Midbrain (tissue), 1 donor: Measurements from ENCODE around the gene XKRX.

Experiments
- DNase-seq: peaks from one replicate; lab custom pipeline; 2025; lab: John Stamatoyannopoulos, UW

XKRX gene

DNA sequence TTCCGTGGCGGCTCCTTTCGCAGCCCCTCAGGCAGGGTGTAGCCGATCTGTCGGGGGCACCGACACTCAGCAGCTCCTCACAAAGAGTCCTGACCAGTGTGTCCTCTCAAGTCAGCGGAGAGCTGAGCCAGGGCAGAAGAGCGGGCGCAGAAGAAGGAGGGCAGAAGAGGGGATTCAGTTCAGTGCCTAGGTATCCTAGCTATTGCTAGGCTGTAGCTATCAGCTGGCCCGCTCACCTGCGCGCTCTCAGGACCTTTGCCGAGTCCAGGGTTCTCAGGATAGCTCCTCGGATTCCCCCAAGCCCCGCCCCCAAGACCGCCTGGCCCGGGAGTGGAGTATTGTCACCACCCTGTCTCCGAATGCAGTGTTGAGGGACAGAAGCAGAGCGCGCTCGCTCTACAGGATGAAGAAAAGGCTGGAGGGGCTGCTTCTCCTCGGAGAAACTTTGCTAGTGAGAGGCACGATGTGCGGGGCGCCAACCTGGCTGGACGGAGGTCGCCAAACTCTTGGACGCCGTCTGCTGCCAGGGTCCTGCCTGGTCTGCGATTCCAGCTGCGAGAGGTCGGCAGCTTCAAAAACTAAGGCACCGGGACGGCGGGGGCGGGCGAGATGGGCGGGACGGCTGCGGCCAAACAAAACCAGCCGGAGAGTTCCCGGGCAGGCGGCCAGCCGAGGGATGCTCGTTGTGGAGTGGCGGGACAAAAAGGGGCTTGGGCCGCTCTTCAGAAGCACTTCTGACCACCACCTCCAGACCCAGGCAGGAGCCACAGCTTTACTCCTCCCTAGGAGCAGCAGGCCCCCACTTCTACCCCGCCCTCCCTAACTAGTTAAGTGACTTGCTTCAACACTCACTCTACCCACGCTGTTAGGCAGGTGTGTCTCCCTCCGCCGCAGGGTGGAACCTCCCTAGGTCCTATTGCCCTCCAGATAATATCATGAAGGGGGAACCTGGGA is at the start of gene XKRX:
TSS of gene XKRX (minus strand) at position 258 of the 954 bp plus-strand sequence. CDS start 613 bp downstream, outside the sequence.
- DNase-seq = no peak

DNA sequence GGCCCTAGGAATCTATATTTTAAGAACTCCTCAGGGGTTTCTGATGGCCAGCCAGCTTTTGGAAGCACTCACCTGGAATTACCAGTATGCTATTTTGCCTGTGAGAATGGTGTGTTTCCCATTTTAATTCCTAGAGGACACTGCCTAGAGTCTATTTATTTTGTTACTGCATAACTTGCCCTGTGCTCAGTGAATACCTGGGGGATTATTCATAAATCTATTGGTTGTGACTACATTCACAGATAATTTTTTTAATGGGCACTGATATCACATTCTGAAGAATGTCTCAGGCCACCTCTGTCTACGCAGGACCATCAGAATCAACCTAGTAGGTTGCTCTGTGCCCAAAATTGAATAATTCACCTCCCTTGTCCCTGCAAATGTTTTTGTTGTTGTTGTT is 47.5 kb upstream of the XKRX start:
- no peak for DNase-seq

DNA sequence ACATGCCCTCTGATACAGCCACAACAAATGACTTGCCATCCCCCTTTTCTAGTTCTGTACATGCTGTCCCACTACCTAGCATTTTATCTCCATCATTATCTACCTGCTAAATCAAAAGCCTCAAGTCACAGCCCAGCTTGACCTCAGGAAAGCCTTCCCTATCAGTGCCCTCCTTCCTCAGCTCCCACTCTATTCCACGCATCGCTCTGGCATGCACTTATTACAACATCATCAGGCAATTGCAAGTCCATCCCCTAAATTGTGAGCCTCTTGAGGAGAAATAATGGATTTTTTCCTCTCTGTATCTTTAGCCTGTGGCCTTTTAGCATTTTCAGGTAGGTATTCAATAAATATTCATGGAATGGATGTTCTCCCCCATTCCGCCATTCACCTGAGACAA is 46.5 kb upstream of the XKRX start:
- no peak for DNase-seq

DNA sequence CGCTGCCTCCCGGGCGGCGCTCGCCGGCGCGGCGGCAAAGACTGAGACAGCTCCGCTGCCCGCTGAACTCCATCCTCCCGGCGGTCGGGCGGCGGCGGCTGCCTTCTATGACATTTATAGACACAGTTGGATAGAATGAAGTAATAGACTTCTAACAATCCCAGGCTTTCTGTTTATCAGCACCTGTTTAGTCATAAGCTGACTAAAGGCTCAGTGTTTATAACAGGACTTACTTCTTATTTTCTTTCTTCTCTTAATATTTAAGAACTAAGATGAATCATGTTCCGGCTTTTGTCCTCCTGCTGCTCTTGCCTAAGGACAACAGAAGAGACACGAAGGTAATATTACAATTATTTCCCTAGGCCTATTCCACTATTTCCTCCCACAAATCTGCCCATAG is 44.7 kb upstream of the XKRX start:
- no peak for DNase-seq

DNA sequence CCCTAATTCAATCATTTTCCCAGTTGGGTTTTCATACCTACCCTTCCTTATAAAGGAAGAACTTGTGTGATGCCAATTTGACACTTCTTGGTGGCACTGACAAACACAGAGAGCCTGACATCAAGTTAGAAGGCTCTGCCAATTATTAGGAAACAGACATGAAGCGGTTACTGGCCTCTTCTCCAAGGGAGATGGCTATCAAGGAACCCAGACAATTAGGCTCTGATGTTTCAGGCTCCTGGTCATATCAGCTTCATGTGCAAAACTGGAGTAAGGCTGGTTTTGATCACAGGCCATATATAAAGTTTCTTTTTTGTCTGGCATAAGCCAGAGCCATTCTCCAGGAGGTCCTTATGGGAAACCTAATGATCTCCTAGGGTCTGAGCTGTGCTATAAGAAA is 41.2 kb upstream of the XKRX start:
- no peak for DNase-seq

DNA sequence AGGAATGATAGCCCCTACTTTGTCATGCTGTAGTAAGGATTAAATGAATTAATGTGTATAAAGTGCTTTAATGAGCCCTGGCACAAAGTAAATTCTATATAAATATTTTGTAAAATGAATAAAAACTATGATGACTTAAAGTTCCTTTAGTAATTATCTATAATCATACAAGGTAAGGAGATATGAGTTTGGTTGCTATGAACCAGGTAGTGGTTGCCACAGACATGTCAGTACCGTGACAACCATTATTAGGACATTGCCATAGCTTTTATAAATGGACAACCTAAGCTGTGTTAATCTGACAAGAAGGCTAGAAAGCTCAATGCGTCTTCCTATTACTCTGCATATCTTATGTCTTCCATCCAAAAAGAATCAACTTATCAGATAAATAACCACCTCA is 40.7 kb upstream of the XKRX start, which contains the start of gene ARL13A:
TSS of gene ARL13A (plus strand) at position 301 of the 400 bp plus-strand sequence. CDS start 3,982 bp downstream, outside the sequence.
- DNase-seq = no peak

DNA sequence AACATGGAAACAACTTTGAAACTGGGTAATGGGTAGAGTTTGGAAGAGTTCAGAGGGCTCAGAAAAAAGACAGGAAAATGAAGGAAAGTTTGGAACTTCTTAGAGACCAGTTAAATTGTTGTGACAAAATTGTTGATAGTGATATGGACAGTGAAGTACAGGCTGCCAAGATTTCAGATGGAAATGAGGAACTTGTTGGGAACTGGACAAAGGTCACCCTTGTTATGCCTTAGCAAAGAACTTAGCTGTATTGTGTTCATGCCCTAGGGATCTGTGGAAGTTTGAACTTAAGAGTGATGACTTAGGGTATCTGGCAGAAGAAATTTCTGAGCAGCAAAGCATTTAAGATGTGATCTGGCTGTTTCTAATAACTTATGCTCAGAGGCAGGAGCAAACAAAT is 35.6 kb upstream of the XKRX start:
- DNase-seq = no peak

DNA sequence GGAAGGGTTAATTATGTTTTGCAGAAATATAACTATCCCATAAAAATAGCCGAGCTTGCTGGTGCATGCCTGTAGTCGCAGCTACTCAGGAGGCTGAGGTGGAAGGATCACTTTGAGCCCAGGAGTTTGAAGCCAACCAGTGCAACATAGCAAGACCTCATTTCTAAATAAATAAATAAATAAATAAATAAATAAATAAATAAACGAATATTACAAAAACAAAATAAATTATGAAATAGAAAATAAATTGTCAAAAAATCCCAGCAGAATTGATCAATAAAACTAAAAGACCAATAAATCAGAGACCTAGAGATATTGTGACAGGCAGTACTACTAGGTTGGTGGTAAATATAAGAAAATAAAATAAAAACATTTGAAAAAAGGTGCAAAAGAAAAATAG is 34.1 kb upstream of the XKRX start:
- DNase-seq = no peak

DNA sequence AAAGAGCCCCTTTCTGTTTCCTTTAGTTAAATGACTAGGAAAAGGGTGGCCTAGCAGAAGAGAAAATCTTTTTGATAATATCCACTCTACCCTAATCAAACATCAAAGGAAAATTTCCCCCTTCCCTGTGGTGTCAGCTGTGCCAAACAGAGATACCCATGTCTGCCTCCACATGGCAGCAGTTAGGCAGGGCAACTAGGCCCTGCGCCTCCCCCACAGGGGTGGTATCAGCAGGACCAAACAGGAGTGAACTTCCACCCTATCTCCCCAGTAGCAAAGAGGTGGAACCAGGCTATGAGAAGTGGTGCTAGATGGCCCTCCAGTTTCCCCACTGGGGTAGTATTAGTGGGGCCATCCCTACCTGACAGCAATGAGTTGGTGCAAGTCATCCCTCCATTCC is 19.8 kb upstream of the XKRX start:
- DNase-seq = no peak

DNA sequence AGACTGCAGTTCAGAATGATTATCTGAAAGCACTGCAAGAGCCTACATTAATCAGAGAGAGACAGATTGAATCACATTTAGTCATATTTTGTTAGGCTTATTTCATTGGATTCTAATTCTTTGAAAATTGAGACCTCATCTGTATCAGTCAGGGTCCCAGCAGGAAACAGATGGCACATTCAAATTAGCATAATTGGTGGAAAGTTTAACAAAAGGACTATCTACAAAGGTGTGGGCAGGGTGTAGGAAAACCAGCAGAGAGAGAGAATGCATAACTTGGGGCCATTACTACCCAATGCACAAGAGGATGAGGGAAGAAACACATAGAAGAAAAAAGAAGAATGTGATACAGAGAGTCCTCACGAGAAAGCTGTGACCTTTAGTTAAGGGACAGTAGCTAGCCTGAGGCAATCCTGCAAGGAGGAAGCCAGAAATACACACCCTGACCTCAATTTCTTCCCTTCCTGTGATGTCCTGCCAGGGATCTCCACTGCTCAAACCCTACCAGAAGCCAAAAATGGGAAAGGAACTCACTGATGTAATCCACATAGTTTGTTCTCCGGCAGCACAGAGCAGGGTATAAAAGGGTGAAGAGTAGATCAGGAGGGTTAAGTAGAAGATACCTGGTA is 17.7 kb upstream of the XKRX start:
- DNase-seq = no peak

DNA sequence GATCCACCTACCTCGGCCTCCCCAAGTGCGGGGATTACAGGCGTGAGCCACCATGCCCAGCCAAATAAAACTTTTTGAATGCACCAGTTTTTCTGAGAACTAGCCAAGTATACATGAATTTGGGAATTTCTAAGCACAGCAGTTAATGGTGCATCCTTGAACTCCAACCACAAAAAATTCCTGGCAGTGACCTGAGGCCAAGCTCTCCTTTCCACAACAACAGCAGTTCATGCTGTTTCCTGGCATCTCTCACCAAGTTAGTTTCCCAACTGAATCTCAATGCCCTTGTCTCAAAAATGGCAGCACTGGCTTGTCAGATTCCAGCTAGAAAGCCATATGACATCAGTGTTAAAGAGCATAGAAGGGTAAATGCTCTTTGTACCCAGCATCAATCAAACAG is 15.9 kb upstream of the XKRX start:
- DNase-seq = no peak

DNA sequence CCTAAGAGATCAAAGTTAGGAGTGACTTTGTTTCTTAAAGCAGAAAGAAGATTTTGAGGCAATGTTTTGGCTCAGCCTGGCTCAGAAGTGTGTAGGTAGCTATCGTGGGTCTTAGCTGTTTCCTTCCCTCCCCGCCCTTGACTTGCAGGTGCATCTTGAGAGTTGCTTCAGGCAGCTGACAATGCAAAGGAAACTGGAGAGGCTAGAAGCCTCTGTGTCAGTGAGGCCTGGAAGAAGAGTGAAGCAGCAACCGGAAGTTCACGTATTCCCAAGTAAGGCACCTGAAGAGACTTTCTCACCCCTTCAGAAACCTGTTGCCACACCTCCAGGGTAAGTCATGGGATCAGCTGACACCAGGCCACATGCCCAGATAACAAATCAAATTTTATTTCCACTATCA is 10.6 kb upstream of the XKRX start:
- no peak for DNase-seq

DNA sequence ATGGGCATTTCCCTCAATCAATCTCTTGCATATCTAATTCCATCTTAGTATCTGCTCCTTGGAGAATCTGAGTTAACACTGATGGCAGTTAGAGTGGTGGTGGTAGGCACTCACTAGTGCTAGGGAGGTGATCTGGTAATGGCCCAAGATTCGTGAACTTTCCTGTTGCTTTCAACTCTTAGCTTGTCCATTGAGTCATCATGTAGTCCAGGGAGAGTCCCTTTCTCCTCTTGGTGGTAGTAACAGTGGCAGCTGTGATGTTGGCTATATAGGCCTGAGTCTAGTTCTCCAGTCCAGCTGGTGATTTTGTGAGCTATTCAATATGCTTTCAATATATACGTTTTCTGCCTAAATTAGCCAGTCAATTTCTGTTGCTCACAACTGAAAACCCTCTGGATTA is 7.0 kb upstream of the XKRX start:
- no peak for DNase-seq

DNA sequence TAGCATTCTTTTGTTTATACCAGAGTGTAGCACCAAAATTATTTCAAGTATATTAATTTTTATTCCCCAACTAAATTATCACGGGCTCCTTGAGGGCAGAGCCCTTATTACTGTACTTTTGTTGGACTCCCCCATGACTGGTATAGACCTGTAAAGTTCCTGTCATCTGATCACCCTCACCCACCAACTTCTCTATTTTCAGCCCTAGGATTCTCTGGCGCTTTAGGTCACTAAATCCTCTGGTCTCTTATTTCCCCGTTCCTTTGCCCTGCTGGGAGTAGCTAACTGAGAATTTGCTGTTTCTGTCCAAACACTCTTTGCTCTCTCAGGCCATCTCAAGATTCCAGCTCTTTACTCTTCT is 3.2 kb upstream of the XKRX start:
- no peak for DNase-seq

DNA sequence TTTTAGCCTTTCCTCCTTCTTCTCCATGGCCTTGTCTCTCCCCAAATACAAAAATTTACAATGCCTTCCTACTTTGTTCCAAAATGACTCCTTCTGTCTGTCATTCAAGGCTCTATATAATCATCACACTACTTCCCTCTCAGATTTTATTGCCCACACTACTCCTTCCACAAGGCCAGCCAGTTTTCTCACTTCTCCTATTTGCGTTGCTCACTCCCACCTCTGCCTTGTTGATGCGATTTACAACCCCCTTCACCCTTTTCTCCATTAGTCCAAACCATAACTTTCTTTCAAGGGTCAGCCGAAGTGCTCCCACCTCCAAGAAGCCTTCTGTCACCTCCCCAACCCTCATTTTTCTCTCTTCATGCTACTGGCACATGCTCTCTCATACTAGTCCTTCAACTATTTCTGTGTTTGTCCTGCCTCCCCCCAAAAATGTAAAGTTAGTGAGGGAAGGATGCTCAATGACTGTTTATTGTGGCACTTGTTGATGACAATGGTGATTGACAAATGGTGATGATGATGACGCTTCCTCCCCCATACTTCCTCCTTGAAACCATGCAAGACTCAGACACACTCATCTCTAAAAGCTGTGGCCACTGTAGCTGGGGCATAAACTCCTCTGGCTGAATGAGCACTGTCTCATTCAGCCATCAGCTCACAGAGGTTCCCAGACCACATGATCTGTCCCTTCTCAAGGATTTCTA is 2.7 kb upstream of the XKRX start:
- no peak for DNase-seq

DNA sequence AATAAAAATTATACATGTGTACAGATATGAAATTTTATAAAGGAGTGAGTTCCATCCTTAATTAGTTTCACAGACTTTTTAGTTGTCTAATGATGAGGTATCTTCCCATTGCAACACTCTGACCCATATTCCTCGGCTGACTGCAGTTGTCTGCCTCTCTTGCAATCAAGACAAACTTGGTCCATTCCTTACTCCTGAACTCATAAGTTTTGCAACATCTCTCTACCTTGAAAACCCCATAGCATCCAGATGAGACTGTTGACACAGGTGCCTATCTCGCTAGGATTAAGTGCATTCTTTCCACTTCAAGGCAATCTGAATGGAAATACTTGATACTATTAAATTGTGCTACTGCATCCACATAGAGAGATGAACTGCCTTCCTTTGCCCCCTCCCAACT is 2.3 kb downstream of the XKRX start:
- DNase-seq = no peak

DNA sequence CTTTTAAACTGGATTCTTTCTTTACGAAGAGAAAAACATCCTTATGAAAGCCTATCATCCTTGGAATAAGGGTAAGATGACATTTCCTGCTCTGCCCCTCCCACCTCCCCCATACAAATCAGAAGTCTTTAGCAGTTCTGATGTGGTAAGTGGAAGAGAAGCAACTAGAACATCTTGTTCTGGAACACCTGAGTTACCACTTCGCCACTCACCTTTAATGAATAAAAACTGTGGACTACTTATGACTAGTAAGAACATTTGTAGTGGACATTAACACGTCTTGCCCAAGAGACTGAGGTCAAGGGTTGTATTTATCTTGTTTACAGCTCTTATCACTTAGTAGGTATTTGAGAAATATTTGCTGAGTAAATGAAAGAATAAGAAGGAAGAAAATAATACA is 4.3 kb downstream of the XKRX start:
- no peak for DNase-seq

DNA sequence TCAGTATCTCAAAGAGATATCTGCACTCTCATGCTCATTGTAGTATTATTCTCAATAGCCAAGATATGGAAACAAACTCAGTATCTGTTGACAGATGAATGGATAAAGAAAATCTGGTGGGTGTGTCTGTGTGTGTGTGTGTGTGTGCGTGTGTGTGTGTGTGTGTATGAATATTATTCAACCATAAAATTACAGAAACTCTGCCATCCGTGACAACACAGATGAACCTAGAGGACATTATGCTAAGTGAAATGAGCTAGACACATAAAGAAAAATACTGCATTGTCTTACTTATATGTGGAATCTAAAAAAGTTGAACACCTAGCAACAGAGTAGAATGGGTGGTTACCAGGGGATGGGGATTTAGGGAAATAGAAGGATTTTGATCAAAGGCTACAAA is 13.2 kb downstream of the XKRX start:
- DNase-seq = no peak

DNA sequence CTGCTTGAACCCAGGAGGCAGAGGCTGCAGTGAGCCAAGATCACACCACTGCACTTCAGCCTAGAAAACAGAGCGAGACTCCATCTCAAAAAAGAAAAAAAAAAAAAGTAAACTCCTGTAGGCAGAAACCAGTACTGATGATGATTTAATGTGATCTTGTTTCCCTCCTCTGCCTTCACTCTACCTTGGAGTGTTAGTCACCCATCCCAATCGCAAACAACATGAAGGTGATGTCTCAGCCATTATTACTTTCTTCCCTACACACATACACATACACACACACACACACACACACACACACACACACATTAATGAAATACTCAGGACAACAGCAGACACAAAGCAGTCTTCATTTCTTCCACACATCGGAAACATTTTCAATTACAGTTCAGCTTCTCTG is 15.6 kb downstream of the XKRX start:
- no peak for DNase-seq

DNA sequence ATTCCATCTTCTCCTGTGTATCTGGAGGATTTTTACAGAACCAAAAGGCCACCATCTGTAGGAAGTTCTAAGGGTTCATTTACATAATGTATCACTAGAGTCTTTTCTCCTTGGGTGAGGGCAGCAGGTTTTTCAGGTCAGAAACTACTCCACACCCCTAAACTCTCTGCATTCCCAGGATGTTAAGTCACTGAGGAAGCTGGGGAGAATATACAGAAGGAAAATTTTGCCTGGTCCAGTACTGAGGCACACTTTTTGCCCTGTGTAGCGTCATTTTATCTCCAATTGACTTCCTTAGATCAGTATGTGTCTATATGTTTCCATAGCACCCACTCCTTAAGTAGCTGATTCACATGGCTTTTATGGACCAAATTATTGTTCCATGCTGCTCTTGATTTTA is 17.0 kb downstream of the XKRX start:
- no peak for DNase-seq

DNA sequence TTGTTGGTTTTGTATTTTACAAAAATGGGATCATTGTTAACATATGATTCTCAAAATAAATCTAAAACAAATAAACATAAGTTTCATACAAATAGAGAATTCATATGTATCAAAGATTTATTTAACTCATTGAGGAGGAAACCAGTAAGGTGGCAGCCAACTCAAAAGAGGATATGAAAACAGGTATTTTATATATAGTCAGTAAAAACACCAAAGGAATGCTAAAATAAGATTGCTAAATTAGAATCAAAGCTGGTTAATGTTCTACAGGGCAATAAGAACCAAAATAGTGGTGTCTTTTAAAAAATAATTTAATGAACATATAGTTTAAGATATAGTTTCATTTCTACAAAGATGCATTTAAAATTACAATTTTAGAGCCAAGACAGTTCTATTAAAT is 23.1 kb downstream of the XKRX start:
- no peak for DNase-seq

DNA sequence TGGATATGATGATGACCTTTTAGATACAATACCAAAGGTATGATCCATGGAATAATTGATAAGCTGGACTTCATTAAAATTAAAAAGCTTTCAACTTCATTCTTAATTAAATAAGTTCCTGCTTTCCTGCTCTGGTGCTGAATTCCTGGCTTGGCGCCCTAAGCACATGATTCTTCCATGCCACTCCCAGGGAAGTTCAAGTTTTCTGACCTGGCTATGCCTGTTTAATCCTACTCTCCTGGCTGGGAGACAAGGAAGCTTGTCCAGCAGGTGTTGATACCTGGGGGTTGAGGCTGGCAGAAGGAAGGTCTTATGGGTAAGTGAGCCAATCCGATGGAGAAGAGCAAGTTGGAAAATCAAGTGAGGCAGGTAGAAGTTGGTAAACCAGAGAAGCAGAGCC is 24.3 kb downstream of the XKRX start:
- no peak for DNase-seq
